GM12873 (cell line): ENCODE measurements around the gene SSNA1.

Experiments
- CTCF ChIP-seq: IDR thresholded peaks from 2 replicates; pipeline ENCODE4 v1.5.1; 2012; ENCODE audit warnings: low read depth, mild to moderate bottlenecking, moderate library complexity, low read length, control low read depth; ENCODE audit not compliant: insufficient read depth; ENCODE audit errors: missing control alignments

SSNA1 gene

GRCh38 chr9:137195525-137196220 lies 7.2 kb downstream of the SSNA1 start:
- TF ChIP-seq CTCF, result no peak

- TF ChIP-seq CTCF, result no peak
Measured at GRCh38 chr9:137198051-137198901, 9.8 kb downstream of the SSNA1 start.

GRCh38 chr9:137198902-137199283 lies 10.4 kb downstream of the SSNA1 start:
- no peak for TF ChIP-seq CTCF

GRCh38 chr9:137199411-137200121 lies 11.1 kb downstream of the SSNA1 start:
- no peak for TF ChIP-seq CTCF

- no peak for TF ChIP-seq CTCF
Measured at GRCh38 chr9:137200311-137201204, 12.1 kb downstream of the SSNA1 start, which contains the start of gene TPRN. TSS of gene TPRN (minus strand) at chr9:137200741. CDS start at chr9:137200711, 30 bp downstream.

- no peak for TF ChIP-seq CTCF
Measured at GRCh38 chr9:137201205-137201868, 12.9 kb downstream of the SSNA1 start.
